Measurements from ENCODE around the gene C16orf86.
"Not testable (repeated sequence)": the region's sequence is repeated elsewhere in the genome, so short reads cannot be mapped to it uniquely, and the experiment has no call there.

C16orf86 gene

DNA sequence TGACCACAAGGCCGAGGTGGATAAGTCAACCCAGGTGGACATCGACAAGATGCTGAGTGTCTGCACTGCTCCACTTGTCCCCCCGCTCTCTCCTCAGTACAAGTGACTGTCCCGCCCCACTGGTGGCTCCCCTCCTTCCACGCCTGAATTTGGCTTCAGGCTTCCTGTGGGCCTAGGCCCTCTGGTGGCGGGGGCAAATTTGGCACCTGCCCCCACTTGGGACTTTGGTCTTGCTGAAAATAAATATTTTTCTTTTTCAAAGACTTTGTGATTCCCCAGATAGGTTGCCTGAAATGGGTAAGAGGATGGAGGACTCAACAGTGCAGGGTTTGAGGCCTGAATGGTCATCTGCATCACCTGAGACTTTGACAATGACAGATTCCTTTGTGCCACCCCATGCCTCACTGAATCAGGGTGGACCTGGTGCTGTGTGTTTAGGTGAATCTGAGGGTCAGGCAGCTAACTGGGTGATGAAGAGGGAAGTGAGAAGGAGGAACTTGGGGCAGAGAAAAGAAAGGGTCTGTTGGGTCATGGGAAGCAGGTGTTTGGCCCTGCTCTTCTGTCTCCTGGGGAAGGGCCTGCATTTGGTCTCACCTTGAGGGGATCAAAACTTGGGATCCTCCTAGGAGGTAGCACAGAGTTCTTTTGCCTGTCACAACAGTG is 2.0 kb downstream of the C16orf86 start:
- DNase-seq, result no peak

- DNase-seq, result no peak
Observed at GRCh38 chr16:67669499-67670101, 3.0 kb downstream of the C16orf86 start.

- DNase-seq, result no peak
Observed at GRCh38 chr16:67672306-67672705, 5.7 kb downstream of the C16orf86 start.

DNA sequence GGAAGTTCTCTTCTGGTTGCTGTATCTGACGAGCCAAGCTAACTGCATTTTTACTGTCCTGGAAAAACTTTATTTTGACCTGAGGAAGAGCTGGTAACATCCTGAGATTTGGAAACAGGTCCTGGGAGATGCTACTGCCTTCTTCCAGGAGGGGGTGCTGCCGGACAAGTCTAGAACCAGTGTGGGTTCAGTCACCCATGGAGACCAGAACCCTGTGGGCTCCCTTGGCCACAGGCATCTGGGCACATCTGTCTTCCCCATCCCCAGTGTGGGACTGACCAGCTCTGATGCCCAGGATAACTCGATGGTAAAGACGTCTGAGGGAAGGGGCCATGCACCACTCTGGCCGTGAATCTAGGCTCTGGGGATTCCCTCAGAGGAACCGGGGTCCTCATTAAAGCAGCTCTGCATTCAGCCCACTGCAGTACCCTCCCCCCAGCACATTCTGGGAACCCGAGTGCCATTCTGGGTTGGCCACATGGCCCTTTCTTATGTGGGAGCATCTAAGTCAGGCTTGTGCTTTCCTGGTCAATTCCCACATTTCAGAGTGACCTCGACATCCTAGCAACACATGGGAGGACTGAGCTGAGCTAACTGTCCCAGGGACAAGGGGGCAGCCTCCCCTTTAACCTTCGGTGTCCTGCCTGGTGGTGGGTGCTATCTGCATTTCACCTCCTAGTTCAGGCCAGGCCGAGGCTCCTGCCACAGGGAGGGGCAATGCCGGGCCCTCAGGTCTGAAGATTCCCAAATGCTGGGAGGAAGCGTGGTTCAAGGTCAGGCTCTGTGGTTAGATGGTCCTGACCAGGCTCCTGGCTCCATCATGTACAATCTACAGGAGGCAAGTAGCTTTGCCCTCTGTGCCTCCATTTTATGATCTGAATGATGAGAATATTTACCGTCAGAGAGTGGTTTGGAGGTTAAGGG is 6.4 kb downstream of the C16orf86 start:
- DNase-seq, result peak; percentile 50

GRCh38 chr16:67673712-67674580 is 7.3 kb downstream of the C16orf86 start:
- DNase-seq, result no peak

DNA sequence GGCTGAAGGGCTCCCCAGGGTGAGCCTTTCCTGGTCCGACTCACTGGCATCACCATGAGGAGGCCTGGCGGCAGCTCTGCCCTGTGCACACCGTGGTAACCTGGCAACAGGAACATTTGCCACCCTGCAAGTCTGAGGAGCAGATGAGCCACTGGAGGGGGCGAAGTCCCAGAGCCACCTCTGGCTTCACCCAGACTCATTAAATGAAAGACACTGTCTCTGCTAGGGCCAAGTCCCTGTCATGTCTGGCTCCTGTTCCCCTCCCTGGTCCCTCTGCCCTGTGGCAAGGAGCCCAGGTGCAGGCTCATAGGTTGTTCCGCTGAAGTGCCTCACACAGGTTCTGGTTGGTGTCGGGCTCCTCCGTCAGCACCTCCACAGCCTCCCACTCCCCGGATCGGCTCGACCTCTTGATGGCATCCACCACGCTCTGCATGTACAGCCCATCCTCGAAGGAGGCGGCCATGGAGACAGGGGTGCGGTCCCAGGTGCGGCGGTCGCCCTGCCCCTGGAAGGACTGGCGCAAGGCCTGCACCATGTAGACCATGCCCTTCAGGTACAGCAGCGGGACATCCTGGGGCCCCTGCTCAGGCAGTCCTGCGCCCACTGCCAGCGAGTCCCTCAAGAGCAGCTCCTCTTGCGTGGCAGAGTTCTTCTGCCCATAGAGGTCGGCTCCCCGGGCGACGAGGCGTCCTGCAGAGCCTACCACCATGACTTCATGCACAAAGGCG is 8.4 kb downstream of the C16orf86 start:
- no peak for DNase-seq

- DNase-seq, result no peak
Observed at GRCh38 chr16:67675579-67675935, 8.9 kb downstream of the C16orf86 start.

DNA sequence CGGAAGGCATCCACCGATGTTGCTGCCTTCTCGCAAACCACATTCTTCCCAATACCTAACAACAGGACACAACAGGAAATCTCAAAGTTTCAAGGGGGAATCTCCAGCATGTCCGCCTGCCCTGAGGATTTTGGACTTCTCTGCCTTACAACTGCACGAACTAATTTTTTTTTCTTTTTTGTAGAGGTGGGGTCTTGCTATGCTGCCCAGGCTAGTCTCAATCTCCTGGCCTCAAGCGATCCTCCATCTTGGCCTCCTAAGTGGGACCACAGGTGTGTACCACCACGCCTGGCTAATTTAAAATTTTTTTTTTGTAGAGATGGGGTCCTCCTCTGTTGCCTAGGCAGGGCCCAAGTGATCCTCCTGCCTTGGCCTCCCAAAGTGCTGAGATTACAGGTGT is 9.4 kb downstream of the C16orf86 start:
- no peak for DNase-seq

DNA sequence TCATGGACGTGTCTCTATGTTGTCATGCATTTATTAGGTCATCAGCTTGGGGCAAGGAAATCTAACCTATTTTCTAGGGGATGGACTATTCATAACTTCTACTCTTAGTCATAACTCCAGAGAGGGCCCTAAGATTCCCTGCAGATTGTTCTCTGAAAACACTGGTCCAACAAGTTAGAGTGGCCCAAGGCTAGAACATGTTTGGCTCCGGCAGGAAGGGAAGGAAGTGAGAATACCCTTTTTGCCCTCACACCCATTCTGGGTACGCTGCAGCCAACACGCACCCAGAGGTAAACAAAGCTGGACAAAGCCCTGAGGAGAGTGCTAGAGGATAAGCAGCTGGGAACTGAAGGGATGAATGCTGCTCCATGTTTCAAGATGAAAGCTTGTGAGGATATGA is 9.9 kb downstream of the C16orf86 start:
- DNase-seq, result no peak

DNA sequence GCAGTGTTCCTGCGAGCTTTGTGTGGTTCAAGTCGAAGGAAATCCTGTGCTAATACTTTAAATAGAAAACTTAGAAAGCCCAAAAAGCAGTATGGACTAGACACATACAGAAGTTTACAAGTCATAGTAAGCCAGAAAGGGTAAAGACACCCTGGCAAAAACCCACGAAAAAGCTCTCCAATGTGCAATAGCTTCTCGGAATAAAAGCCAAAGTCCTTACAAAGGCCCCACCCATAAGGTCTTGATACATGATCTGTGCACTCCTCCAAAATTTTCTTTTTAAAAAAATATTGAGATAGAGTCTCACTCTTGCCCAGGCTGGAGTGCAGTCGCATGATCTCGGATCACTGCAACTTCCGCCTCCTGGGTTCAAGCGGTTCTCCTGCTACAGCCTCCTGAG is 10.3 kb downstream of the C16orf86 start:
- DNase-seq, result no peak

DNA sequence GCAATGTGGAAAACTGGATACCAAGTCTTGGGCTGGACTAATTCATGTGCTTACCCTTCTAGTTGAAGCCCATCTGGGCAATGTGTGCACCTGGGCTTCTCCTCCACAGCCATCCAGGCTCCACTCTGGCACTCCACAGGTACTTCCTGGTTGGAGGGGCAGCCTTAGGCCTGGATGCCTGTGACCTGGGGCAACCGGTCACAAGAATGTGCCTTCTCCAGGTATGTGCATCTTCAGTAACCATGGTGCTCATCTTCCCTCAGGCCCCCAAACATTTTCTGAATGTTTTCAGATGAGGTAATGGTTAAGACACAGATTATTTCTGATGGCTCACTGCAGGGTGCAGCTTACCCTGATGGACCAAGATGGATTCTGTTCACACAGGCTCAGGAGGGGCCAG is 11.1 kb downstream of the C16orf86 start:
- no peak for DNase-seq

DNA sequence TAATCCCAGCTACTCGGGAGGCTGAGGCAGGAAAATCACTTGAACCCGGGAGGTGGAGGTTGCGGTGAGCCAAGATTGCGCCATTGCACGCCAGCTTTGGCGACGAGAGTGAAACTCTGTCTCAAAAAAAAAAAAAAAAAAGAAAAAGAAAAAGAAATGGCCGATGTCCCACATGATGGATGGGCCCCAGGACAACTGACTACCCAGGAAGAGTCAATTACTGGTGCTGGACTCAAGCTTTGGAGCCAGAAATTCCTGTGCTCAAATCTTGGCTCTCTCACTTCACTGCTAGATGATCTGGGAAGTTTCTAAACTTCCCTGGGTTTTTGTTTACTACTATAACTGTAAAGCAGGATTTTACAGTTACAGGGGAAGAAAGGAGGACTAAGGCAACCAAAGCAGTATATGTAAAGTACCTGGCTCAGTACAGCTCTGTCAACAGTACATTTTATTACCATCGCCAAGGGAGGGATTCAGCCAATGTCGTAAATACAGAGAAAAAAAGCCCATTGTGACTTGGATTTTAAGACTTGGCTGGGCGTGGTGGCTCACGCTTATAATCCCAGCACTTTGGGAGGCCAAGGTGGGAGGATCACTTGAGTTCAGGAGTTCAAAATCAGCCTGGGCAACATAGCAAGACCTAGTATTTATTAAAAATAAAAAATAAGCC is 11.9 kb downstream of the C16orf86 start:
- no peak for DNase-seq

- no peak for DNase-seq
Observed at GRCh38 chr16:67679935-67680897, 13.6 kb downstream of the C16orf86 start.

DNA sequence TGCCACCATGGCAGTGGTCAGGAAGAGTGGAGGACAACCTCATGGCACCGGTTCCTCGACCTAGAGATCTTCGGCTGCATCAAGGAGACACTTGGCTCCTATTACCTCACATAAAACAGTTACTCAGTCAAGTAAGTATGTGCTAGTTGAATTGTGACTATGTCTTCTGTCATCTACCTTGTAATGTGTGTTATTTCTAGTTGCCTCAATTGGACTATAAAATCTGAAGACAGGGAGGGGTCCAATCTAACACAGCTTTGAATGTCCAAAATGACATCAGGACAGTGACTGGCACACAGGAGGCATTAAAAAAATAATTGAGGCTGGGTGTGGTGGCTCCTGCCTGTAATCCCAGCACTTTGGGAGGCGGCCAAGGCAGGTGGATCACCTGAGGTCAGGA is 17.2 kb downstream of the C16orf86 start:
- no peak for DNase-seq

GRCh38 chr16:67685388-67686112 is 18.9 kb downstream of the C16orf86 start:
- DNase-seq, result no peak

- not testable (repeated sequence) for DNase-seq
Observed at GRCh38 chr16:67693517-67694285, 27.1 kb downstream of the C16orf86 start.

DNA sequence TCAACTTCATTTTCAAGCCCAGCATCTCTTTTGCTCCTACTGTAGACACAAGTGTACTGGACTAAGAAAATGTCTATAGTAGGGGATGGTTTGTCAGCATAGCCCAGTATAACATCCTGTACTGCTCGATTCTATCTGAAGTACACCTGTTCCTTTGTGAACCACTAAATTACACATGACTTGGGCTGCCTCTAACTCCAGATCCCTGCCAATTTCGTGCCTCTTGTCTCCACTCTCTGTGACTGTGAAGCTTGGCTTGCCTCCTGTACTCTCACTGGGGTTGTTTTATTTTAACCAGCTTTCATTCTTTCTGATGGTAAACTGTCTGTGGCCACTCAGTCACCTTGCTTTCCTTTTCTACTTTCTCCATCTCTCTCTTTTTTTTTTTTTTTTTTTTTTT is 28.0 kb downstream of the C16orf86 start:
- DNase-seq, result no peak

GRCh38 chr16:67697422-67698185 is 31.0 kb downstream of the C16orf86 start:
- no peak for DNase-seq
